ENCODE data around the gene ZNF836.

DNA sequence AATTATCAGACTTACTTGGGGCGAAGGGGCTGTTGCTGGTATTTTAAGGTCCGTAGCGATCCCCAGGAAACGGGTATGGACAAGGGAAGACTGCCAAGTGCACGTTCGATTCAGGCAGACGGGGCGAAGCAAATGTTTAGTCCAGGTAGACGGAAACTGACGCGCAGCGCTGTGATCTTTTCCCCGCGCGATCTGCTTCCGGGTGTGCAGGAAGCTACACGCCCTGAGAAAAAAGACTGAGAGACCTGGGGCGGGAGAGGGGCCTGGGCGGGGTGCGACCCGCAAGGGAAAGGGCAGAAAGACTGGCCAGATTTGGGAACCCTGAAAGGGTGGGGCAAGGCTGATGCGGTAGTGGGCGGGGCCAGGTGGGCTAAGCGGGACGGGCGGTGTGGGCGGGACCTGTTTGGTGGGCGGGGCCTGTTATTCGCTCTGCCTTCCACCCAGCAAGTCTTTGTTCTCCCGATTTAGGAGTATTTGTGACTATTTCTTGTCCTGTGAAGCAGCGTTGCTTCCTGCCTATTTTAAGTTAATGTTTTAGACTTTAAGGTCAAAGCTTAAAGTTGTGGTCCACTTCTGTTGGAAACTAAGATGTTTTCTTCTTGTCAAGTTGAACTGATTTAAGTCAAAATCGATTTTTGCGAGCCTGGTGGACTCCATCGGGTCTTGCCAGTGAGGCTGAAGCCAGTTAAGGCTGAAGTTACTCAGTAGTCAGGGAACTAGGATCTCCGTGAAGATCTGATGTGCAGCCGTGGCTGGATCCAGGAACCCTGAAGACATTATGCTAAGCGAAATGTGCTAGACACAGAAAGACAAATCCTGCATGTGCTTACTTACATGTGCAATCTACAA lies at the start of gene ZNF836:
- TF ChIP-seq, protein P1, sequence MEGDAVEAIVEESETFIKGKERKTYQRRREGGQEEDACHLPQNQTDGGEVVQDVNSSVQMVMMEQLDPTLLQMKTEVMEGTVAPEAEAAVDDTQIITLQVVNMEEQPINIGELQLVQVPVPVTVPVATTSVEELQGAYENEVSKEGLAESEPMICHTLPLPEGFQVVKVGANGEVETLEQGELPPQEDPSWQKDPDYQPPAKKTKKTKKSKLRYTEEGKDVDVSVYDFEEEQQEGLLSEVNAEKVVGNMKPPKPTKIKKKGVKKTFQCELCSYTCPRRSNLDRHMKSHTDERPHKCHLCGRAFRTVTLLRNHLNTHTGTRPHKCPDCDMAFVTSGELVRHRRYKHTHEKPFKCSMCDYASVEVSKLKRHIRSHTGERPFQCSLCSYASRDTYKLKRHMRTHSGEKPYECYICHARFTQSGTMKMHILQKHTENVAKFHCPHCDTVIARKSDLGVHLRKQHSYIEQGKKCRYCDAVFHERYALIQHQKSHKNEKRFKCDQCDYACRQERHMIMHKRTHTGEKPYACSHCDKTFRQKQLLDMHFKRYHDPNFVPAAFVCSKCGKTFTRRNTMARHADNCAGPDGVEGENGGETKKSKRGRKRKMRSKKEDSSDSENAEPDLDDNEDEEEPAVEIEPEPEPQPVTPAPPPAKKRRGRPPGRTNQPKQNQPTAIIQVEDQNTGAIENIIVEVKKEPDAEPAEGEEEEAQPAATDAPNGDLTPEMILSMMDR (IDR thresholded peaks at IDR 0.05; ENCODE audit: borderline replicate concordance, extremely low read depth, low read length, poor library complexity, severe bottlenecking), result no peak
- no peak for TF ChIP-seq EZH2 (IDR thresholded peaks at IDR 0.05; ENCODE audit: borderline replicate concordance, low read depth, low read length, severe bottlenecking)
